ENCODE measurements around the gene ATN1.

The ATN1 gene

DNA sequence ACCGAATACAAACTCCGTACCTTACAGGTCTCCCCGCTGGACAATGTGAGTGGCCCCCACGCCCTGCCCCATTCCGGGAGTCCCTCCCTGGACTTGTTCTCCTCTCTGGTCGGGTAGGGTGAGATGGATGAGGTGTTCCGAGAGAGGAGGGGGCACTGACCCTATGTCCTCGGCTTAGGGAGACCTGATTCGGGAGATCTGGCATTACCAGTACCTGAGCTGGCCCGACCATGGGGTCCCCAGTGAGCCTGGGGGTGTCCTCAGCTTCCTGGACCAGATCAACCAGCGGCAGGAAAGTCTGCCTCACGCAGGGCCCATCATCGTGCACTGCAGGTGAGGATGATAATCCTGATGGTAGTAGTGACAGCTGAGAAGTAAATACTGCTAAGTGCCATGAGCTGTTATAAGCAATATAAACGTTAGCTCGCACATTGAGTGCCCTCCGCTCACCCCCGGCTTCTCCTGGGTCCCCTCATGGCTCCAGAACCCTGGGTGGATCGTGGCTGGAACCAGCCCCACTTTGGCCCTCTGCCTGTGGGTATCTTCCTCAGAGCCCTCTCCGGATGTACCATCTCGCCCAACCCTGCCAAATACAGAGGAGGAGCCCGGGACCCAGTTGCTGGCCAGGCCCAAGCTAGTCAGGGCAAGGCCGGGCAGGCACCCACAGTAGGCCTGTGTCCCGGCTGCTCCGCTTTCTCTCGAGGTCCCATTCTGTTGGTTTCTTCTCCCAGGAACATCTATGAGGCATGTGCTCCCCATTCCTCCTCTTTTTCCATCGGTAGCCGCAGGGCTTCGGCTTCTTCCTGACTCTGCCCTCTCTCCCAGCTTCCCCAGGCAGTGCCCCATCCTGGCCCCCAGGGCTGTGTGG, 30.2 kb downstream of the ATN1 start:
- DNase-seq (ENCODE audit: low read depth): no peak

DNA sequence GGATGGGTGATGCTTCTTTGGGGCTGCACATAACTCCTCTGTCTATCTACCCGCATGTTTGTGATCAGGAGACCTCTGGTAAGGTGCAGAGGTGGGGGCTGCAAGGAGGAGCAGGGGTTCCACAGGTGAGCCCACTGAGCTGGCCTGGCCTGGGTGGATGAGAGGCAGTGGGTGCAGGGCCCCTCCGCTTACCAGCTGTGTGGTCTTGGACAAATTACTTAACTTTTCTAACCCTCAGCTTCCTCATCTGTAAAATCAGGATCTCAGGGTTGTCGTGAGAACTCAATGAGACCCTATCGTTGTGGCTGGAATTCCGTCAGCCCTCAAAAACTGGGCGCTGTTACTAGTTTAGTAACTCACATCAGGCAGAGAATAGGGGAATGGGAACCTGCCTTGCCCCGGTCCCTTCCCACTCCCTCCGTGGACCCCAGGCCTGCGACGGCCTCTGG, 30.9 kb downstream of the ATN1 start:
- no peak for DNase-seq (ENCODE audit: low read depth)

DNA sequence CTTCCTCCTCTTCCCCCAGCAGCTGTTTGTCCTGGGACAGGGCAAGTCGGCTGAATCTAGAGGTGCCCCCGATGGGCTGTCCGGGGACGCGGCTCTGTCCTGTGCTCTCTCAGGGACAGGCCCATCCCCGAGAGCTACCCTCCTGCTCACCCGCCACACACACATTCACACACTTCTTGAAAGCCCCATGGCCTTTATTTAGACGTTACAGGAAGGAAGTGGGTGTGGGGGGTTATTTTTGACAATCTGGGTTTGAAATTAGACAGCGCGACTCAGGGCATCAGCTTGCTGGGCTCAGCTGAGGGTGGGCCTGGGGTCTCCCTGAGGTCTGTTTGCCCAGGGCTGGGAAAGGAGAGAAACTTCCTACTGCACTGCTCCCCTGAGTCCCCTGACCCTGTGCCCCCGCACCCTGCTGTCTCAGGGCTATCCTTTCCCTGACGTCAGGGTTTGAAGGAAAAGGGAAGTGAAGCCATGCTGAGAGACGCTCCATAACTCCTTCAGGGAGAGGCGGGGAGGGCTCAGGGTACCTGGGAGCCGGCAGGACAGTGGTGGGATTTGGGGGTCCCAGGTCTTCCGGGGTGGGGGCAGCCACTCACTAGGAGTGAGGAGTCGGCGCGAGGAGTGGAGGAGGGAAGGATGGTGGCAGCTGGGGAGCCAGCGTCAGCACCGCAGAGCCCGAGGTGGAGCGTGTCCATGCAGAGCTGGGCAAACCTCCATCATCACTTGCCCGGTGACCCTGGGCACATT, 31.5 kb downstream of the ATN1 start:
- DNase-seq (ENCODE audit: low read depth): no peak

DNA sequence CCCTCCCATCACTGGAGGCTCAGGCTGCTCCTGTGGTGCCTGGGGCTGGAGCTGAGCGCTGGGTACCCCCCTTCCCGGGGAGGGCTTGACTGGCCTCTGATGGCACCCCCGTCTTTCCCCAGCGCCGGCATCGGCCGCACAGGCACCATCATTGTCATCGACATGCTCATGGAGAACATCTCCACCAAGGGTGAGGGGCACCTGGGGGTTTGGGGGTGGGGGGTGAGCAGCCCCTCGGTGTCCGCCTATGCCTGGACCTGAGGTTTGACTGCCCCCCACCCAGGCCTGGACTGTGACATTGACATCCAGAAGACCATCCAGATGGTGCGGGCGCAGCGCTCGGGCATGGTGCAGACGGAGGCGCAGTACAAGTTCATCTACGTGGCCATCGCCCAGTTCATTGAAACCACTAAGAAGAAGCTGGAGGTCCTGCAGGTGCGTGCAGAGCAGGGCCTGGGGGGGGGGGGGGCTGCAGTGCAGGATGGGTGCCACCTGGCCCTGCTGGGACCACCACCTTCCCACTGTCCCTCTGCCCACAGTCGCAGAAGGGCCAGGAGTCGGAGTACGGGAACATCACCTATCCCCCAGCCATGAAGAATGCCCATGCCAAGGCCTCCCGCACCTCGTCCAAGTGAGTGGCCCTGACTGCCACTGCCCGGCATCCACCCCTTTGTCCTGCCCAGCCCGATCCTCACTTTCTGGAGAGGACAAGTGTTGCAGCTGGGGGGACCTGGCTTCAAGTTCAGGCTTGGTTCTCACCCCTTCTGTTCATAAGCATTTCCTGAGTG, 32.2 kb downstream of the ATN1 start:
- DNase-seq (ENCODE audit: low read depth): no peak

DNA sequence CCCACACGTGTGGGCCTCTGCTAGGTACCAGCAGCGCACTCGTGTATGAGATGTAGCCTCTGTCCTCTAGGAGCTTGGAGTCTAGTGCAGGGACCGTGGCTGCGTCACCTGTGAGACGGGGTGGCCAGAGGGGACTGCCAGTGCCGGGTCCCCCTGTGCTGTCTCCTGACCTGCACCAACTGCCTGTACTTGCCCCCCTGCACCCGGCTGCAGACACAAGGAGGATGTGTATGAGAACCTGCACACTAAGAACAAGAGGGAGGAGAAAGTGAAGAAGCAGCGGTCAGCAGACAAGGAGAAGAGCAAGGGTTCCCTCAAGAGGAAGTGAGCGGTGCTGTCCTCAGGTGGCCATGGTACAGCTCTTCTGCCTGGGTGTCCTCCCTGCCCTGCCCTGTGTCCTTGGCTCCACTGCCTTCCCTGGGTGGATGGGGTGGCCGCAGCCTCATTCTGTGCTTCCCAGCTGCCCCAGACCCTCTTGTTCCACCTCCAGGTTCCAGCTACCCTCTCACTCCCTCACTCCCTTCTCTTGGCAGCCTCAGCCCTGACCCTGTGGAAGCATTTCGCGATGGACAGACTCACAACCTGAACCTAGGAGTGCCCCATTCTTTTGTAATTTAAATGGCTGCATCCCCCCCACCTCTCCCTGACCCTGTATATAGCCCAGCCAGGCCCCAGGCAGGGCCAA, 33.0 kb downstream of the ATN1 start:
- no peak for DNase-seq (ENCODE audit: low read depth)

DNA sequence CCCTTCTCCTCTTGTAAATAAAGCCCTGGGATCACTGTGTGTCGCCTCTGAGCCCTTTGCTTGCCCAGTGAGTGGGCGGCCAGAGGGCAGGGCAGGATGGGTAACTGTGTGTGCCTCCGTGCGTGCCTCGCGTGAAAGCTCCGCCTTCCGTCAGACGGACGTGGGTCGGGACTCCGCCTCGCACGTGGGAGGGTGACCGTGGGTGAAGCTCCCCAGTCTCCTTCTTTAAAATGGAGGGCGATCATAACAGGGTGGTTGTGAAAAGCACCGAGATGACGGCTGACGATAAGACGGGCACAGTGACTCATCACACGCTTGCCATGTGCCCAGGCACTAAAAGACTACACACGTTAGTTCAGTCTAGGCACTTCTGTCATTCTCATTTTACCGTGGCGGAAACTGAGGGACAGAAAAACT, 33.5 kb downstream of the ATN1 start:
- DNase-seq (ENCODE audit: low read depth): no peak

DNA sequence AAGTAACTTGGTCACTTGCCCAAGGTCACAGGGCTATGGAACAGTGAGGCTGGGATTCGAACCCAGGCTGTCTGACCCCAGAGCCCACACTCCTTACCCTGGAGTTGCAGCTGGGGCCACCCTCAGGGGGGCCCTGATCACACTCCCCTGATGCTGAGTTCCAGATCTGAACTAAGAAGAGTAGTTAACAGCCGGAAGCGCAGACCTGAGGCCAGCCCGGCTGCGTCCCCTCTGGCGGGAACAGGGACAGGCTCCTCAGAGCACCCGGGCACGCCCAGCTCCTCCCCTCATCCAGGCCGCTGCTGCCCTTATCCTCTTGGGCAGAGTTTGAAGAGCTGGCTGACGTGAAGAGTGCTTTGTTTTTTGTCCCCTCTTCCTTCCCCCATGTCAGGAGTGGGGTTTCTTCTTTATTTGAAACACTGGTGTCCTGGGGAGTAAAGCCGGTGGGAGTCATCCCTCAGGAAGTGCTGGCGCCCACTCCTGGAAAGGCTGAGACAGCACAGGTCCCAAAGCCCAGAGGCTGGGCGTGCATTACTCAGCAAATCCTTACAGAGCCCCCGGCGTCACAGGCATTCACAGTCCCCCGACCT, 34.0 kb downstream of the ATN1 start:
- no peak for DNase-seq (ENCODE audit: low read depth)

DNA sequence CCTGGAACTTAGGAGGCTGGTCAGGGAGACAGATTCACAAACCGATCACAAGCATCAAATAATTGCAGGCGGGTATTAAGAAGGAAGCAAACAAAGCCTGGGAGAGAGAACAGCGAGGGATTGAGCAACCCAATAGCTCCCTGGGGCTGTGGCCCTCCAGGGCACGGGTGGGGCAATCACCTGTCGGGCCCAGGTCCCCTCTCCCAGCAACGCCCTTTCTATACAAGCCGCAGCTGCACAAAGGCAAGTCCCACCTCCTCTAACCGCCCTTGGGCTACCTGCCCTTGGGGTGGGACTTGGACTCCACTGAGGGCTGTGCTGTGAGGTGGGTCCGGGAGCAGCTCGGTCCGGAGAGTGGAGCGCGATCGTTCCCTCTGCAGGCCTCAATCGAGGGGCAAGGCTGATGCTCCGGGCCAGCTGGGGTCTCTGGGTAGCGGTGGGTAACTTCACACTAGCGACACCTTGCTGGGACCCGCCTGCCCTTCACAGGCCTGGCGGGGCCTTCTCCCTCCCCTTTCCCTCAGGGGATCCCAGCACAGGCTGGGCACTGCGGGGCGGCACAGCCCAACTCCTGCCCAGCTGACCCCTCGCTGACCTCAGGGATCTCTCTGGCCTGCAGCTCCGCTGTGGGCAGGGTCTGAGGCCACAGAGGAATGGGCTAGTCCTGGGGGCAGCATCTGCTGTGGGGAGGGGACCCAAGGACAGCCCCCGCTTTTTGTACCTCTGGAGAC, 34.7 kb downstream of the ATN1 start:
- DNase-seq (ENCODE audit: low read depth): no peak

DNA sequence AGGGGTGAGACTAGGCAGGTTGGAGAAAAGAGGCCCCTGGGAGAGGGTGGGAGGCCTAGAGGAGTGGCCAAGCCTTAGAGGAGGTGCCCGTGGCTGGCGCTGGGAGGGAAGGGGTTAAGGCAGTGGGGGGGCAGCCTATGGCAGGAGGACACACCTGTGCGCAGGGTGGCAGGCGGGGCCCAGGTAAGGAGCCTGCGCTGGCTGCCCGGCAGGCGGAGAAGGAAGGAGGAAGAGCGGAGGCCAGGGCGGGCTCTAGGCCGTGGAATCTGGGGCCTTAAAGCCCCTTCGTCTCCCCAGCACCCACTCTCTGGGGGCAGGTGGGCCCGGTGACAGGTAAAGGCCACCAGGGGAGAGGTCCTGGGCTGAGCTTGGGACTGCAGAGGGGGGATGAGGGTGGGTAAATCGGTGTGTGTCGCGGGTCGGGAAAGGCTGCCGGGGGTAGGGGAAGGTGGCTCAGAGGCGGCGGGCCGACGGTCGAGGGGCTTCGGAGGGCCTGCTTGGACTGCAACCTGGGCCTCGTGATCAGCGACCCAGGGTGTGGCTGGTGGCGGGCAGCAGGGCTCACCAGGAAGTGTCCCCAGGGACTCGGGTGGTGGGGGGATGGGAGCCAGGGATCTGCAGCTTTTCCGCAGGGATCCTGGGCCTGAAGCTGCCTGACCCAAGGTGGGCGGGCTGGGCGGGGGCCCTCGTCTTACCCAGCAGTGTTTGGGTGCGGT, 35.4 kb downstream of the ATN1 start:
- no peak for DNase-seq (ENCODE audit: low read depth)

DNA sequence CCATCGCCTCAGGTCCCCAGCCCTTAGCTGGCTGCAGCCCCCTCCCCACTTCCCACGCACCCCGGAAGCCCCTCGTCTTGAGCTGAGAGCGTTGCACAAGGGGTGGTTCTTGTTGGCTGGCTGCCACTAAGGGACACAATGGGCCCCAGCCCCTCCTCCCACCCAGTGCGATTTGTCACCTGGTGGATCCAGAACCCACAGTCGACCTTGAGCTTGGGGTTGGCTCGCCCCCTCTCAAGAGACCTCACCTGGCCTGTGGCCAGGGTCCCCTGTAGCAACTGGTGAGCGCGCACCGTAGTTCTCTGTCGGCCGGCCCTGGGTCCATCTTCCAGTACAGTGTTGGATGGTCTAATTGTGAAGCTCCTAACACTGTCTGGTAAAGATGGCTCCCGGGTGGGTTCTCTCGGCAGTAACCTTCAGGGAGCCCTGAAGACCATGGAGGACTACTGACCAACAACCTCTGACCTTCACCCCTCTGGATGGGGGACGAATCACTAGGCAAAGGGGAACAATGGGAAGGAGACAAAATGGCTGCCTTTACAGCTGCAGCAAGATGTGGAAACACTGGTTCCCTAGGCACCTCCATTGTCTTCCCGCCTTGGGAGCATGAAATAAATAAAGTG, 36.1 kb downstream of the ATN1 start:
- DNase-seq (ENCODE audit: low read depth): no peak

DNA sequence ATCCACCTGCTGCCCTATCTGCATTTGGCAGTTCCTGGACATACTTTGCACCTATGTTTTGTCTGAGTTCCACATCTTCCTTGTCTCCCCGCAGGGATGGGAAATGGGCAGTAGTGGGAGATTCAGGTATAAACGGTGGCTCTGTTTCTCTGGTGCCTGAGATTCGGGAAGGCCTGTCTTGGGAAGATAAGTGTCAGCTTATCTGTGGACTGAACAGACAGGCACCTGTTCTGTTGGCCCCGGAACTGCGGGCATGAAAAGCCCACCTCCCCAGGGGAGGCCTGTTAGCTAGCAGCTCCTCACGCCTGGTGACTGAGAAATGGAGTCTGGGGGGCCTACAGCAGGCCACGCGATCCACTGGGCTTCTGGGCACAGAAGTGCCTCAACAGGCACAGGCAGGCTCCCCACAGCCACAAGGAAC, 36.9 kb downstream of the ATN1 start:
- DNase-seq (ENCODE audit: low read depth): no peak

DNA sequence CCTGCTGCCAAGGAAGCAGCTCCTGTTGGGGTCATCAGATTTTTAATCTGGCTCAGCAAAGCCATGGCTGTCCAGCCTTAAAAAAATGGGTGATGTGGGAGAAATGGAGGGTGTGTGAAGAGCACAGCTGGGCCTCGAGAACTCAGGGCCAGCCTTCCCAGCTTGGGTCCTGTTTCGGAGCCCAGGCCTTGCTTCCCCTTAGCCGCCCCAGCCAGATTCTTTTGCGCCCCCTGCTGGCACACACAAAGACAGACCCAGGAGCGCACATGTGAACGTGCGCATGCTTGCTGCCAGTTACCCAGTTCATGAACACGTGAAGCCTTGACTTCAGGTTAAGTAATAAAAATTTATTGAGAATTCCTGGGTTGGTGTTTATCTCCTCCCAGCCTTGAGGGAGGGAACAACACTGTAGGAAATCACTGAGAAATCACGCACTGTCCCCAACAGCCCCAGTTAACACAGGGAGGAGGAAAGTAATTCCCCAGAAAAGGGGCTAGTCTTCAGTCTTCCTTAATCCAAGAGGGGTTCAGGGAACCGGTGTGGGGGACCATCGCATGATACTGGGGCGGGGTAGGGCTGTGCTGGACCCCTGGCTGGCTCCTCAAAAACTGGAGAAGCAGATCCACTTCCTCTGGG, 37.4 kb downstream of the ATN1 start:
- peak; percentile 55 for DNase-seq (ENCODE audit: low read depth)

DNA sequence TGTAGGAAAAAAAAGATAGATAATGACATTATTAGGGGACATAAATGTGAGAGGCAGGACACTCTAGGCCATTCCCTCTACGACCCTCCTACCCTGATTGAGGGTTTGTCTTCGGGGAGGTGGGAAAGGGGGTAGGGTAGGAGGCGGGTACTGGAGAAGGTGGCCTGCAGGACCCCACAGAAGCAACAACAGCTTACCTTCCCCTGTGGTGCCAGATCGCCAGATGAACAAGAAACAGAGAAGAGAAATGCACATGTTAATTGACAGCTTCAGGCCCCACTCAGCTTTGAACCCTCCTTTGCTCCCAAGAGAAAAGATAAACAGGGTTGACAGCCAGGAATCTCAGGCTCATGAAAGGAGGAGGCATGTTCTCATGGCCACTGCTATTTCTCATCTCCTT, 38.0 kb downstream of the ATN1 start:
- no peak for DNase-seq (ENCODE audit: low read depth)

DNA sequence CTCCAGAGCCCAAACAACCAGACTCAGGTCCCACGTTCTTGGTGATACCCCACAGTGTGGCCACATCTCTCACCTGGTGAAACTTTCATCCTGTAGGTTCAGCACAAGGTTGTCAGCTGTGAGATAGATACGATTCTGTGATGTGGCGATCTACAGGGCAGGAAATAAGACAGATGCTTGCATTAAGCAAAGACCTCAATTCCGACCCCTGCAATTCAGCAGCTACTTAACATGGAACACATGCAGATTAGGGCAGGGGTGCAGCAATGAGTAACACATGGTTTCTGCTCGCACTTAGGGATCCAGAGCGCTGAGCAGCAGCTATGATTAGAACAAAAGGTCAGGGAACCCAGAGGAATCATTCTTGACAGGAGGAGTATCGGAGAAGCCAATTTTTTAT, 38.6 kb downstream of the ATN1 start:
- no peak for DNase-seq (ENCODE audit: low read depth)

DNA sequence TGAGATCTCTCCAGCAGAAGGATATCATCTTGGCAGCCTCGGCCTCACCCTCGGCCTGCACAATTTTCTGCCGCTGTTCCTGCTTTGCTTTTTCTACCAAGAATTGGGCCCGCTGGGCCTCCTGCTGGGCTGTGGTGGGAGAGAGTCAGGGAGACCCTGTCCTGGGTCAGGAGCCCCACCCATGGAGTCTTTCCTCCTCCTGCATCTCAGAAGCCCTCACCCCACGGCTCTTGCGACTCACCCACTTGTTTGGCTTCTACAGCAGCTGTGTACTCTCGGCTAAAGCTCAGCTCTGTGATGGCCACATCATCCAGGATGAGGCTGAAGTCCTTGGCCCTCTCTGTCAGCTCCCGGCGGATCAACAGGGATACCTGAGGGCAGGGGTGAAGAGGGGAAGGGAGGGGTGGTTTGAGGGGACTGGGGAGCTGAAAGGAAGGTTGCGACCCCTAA, 39.9 kb downstream of the ATN1 start:
- no peak for DNase-seq (ENCODE audit: low read depth)

DNA sequence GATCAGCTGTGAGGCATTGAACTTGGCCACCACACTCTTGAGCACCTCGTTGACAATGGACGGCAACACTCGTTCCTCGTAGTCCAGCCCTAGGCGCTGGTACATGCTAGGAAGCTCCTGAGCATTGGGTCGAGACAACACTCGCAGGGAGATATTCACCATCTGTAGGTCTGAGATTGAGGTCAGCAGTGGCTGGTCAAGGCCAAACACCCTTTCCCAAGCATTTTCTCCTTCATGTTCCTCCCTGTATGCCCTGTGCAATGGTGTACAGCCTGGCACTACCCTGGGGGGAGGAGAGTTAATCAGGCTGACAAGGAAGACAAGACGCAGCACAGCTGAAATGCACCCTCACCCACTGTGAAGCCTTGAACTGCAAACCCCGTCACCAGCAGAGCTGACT, 40.7 kb downstream of the ATN1 start:
- no peak for DNase-seq (ENCODE audit: low read depth)

DNA sequence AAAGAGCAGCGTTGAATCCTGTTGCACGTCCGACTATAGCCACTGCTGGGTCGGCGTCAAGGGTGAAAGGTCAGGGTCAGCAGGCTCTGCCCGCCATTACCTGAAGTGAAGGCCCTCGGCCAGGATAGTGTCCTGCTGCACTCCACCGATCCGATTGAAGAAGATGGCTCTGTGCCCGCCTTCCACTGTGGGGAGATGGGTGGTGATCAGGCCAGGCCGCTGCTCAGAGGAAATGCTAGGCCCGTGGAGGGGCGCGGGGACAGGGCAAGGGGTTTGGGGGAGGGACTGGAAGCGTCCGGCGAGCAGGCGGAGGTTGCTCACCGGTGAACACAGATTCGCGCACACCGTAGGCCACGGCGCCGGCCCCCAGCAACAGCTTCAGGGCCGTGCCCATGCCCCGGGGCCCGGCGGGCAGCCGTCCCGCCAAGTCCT, 42.4 kb downstream of the ATN1 start:
- DNase-seq (ENCODE audit: low read depth): no peak

DNA sequence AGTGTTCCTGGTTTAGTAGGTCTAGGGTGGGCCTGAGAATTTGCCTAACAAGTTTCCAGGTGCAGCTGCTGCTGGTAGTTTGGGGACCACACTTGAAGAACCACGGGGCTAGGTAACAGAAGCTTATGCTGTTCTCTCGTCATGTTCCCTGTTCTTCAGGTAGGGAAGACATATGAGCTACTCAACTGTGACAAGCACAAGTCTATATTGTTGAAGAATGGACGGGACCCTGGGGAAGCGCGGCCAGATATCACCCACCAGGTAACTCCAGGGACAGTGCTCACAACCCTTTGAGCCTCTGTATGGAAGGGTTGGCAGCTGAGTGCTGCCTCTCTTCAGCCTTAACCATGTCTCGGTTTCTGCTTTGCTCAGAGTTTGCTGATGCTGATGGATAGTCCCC, 46.4 kb downstream of the ATN1 start:
- DNase-seq (ENCODE audit: low read depth): no peak

Data from GM04504 (cell line).